CD4-positive, alpha-beta T cell treated with Interferon gamma for 1 hour (primary cell): ENCODE measurements around the gene C22orf39.

ENCODE experiments used
- DNase-seq: peaks from one replicate; pipeline ENCODE4 v3.0.0-alpha.2; 2020

The C22orf39 gene

DNA sequence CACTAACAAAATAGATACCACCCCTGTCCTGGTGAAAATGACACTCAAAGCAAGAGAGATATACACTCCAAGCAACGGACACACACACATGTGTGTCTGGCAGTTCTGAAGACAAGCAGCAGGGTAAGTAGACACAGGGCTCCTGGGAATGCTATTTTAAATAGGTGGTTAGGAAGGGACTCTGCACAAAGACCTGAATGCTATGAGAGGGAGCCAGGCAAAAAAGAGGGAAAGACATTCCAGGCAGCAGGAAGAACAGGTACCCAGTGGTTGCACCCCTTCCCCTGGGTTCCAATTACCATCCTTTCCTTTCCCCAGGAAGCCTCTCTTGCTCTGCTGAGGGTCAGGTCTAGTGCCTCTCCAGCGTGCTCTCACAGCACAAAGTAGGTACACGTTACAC, 28.5 kb upstream of the C22orf39 start:
- DNase-seq, result no peak

GRCh38 chr22:19473578-19473977, 26.1 kb upstream of the C22orf39 start:
- DNase-seq, result no peak

GRCh38 chr22:19472233-19472632, 24.7 kb upstream of the C22orf39 start:
- DNase-seq, result no peak

DNA sequence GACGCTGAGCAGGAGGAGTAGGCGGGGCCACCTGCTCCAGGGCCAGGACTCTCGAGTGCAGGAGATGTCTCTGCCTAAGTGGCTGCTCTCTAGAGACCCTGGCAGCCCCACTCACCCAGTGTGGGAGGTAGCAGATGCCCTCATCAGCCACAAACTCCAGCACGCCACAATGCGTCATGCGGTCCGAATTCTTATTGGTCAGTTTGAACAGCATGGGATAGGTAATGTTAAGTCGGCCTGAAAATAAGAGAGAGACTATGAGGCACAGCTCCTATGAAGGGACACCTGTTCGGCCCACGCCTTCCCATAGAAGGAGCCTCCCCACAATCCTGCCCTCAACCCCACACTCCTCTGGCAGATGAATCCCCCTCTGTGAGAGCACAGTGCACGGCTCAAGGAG, 24.1 kb upstream of the C22orf39 start:
- no peak for DNase-seq

GRCh38 chr22:19470010-19470409, 22.5 kb upstream of the C22orf39 start:
- DNase-seq, result no peak

DNA sequence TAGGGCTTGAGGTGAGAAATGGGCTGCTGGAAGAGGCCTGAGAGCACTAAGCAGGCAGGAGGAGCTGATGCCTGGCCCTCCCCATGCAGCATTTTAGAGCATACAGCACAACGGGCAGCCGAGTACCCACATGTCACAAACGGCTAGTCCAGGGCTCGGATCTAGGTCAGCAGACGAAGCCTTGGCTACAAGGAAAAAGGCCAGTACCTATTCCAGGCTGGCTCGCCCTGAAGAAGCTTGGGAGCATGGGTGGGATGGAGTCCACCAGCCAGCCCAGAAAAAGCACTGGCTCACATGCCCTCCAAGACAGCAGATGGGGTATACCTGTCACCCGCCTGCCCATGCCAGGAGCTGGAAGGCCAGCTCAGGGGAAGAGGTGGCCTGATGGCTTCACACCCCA, 21.9 kb upstream of the C22orf39 start:
- no peak for DNase-seq

GRCh38 chr22:19467912-19468311, 20.4 kb upstream of the C22orf39 start:
- DNase-seq, result no peak

DNA sequence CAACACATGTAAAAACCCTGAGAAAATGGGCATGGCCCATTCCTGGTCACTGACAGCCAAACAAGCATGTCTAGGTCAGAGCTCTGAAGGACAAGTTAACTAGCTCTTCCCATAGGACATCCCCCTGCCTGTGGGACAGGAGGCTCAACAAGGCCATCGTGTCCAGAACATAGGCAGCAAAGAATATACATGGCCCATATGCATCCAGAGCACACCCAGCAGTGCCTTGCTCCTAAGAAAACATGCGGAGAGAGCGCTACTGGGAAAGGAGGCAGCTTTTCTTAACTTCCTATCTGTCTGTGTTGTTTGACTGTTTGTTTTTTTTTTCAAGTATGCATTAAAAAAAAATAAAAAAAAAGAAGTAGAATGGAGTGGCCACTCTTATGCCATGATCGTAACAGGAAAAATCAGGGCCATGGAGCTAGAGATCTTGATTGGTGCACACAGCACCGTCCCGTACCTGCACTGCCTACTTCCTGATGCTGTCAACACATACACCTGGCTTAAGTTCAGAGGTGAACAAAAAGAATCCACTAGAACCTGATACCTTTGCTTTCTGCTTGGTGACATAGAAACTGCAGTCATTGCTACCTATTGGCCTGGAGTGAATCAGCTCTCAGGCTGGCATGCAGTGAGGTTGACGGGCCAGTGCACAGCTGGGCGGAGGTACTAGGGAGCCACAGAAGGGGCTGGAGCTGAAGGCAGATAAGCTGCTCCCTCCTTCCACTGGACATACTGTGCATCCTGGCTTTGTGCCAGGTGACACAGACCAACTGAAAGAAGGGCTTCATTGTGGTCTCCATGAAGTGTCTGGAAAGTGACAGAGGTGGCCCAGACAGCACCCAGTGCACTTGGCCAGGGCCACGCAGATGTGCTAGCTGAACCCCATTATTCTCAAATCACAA, 19.6 kb upstream of the C22orf39 start:
- no peak for DNase-seq

DNA sequence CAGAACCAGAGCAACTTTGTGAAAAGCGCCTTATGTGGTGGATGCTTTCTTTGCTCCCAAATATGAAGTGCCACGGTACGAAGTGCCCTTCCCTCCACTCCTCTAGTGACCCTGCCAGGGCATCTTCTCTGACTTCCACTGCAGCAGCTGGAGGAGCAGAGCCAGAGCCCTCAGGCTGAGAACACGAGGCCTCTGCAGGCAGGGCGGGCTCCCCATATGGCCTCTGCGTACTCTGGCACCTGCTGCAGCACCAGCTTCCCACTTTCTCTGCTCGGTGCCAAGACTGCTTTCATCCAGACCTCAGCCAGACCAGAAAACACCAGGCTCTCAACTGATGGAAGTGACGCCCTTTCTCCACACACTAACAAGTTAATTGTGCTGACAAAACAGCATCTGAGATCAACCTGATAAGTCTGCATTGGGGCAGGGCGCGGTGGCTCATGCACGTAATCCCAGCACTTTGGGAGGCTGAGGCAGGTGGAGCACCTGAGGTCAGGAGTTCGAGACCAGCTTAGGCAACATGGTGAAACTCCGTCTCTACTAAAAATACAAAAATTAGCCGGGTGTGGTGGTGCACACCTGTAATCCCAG, 18.7 kb upstream of the C22orf39 start:
- no peak for DNase-seq

- no peak for DNase-seq
Measured at GRCh38 chr22:19464975-19465374, 17.5 kb upstream of the C22orf39 start.

DNA sequence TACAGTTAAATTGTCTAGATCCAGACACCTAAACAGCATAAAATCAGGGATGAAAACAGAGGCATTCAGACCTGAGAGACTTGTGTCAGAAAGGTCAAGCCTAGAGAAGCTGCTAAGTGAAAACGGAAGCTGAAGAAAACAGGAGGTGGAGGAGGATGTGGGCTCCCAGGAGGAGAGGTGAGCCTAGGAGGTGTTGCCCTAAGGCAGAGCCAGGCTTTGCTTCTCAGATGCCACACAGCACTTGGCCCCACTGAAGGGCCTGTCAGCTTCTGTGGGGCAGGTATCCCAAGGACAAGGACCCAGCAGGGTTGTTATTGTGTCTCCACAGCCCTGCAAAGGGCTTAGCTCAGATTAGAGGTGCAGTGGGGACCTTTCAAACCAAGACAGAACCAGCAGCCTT, 17.0 kb upstream of the C22orf39 start:
- DNase-seq, result no peak

GRCh38 chr22:19463491-19464469, 16.3 kb upstream of the C22orf39 start:
- DNase-seq, result no peak

DNA sequence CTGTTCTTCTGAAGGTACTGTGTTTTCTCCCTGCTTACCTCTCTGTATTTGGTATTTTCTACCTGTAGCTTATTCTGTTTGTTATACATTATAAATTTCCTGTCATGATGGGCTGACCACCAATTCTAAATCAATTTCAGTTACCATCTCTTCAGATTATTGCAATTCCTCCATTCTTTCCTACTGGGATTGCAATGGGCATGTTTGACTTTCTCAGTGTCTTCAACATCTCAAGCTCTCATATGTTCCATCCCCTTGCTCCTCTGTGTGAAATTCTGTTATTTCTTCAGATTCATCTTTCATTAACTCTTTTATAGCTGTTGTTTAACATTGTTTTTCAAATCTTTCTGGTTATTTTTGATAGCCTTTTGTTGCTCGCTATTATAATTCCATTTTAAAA, 15.5 kb upstream of the C22orf39 start:
- no peak for DNase-seq

DNA sequence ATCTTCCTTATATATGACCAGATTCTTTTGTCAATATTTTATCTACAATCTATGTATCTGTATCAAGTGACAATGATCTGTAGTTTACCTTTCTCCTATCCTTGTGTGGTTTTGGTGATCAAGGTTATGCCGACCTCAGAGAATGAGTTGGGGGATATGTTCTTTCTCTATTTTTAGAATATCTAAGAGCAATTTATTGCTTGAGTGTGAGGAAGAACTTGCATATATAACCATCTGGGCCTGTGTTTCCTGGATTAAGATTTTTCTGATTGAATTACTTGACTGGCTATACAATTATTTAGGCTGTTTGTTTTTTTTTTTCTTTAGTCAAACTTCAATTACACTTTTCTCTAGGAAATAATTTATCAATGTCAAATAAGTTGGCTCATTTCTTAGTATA, 14.0 kb upstream of the C22orf39 start:
- no peak for DNase-seq

GRCh38 chr22:19460036-19460435, 12.5 kb upstream of the C22orf39 start:
- DNase-seq, result no peak

DNA sequence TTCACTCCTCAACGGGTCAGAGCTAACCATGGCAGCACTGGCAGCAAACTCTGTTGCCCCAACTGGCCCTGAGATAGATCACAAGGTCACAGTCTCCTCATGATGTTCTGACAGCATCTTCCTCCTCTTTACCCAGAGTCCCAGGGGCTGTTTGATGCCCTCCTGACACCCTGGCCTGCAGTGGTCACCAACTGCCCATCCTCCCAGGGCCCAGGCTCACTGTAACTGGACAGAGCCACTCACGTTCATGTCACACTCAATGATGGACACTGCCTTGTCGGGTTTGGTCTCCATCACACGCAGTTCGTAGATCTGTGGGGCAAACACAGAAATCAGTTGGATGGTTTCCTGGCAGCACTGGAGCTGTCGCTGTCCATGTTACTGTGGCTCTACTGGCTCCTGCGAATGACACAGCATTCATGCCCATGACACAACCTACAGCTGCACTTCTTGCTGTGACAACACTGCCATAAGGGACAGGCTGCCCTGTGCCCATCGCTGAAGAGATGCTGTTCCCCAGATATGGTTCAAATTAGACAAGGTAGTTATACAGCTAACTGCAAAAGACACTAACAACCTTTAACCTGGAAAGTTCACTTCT, 10.4 kb upstream of the C22orf39 start:
- DNase-seq, result no peak

GRCh38 chr22:19456541-19456940, 9.0 kb upstream of the C22orf39 start:
- DNase-seq, result no peak

GRCh38 chr22:19455585-19456370, 8.3 kb upstream of the C22orf39 start:
- DNase-seq, result no peak

- DNase-seq, result no peak
Measured at GRCh38 chr22:19455033-19455432, 7.5 kb upstream of the C22orf39 start.

DNA sequence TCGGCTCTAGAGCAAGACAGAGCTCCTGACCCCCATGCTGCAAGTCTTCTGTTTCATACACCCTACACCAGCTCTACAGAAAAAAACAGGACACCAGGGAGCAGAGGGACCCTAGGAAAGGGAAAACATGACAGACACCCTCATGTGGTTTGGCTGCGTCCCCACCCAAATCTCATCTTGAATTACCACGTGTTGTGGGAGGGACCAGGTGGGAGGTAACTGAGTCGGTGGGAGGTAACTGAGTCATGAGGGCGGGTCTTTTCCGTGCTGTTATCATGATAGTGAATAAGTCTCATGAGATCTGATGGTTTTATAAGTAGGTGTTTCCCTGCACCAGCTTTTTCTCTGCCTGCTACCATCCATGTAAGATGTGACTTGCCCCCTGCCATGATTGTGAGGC, 6.6 kb upstream of the C22orf39 start:
- DNase-seq, result no peak

DNA sequence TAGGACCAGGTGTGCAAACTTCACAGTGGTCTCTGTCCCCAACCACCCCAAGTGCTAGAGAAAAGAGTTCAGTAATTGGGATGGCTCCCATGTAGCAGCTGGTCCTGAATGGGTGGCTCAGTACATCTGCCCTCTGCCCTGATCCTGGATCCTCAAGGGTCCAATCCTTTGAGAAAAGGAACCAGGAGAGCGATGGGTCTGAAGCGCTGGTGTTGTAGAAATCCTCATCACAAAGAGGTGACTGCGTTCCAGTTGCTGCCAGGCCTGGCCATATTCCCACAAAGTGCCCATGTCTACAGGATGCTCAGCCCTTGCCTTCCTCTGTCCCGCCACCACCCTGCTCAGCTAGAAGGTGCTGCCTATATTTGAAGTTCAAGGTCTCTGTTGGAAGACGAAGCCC, 6.2 kb upstream of the C22orf39 start:
- DNase-seq, result no peak

- no peak for DNase-seq
Measured at GRCh38 chr22:19451570-19451969, 4.1 kb upstream of the C22orf39 start.
